D721Med (cell line): ENCODE measurements around the gene TRIM46.
"Not testable (repeated sequence)": the region's sequence is repeated elsewhere in the genome, so short reads cannot be mapped to it uniquely, and the experiment has no call there.

Experiments used
- DNase-seq: peaks from one replicate; pipeline ENCODE4 v3.0.0; 2011; ENCODE audit warnings: low spot score; ENCODE audit not compliant: insufficient read length
- FAIRE-seq: peaks from 2 replicates; lab custom pipeline; 2011; peaks lifted over from hg19 to GRCh38; lab: Jason Lieb, UNC
- TF ChIP-seq, protein P1 (sequence below): IDR thresholded peaks from 2 replicates; pipeline ENCODE4 v1.5.1; 2012; ENCODE audit warnings: mild to moderate bottlenecking, control low read depth; ENCODE audit not compliant: insufficient read depth; ENCODE audit errors: missing control alignments

The TRIM46 gene

DNA sequence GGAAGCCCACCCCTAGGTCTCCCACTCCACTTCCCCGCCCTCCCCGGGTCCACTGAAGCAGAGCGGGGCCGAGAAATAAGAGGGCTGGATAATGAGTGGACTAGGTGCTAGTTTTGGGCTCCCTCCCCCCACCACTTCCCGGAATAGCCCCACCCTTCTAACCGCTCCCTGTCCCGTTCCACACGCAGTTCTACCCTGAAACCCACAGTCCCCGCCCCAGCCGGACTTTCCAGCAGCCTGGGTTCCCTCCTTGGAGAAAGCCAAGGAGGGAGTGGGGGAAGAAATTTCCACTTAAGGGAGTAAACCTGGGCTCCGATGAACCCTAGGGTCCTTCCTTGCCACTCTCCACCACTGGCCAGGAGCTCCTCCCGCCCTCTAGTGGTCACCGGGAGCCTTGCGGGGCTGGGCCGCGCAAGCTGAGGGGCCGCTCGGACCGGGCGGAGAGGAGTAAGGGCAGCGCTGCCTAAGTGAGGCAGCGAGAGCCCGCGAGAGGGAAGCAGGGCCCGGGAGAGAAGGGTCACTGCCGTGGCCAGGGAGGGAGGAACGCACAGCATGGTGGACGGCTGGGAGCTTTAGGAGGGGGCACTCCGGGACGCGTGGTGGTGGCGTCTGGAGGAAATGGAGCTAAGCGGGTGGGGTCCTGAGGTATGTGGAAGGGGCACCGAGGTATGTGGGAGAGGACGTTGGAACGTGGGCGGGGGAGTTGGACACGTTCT lies 19.8 kb downstream of the TRIM46 start:
- TF ChIP-seq, protein P1, sequence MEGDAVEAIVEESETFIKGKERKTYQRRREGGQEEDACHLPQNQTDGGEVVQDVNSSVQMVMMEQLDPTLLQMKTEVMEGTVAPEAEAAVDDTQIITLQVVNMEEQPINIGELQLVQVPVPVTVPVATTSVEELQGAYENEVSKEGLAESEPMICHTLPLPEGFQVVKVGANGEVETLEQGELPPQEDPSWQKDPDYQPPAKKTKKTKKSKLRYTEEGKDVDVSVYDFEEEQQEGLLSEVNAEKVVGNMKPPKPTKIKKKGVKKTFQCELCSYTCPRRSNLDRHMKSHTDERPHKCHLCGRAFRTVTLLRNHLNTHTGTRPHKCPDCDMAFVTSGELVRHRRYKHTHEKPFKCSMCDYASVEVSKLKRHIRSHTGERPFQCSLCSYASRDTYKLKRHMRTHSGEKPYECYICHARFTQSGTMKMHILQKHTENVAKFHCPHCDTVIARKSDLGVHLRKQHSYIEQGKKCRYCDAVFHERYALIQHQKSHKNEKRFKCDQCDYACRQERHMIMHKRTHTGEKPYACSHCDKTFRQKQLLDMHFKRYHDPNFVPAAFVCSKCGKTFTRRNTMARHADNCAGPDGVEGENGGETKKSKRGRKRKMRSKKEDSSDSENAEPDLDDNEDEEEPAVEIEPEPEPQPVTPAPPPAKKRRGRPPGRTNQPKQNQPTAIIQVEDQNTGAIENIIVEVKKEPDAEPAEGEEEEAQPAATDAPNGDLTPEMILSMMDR: peak; percentile 98
- DNase-seq: peak; percentile 94
- no peak for FAIRE-seq

DNA sequence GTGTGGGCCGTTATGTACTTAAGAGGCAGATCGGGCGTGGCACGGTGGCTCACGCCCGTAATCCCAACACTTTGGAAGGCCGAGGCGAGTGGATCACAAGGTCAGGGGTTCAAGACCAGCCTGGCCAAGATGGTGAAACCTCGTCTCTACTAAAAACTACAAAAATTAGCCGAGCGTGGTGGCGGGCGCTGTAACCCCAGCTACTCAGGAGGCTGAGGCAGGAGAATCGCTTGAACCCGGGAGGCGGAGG lies 20.3 kb downstream of the TRIM46 start:
- FAIRE-seq: not testable (repeated sequence)

DNA sequence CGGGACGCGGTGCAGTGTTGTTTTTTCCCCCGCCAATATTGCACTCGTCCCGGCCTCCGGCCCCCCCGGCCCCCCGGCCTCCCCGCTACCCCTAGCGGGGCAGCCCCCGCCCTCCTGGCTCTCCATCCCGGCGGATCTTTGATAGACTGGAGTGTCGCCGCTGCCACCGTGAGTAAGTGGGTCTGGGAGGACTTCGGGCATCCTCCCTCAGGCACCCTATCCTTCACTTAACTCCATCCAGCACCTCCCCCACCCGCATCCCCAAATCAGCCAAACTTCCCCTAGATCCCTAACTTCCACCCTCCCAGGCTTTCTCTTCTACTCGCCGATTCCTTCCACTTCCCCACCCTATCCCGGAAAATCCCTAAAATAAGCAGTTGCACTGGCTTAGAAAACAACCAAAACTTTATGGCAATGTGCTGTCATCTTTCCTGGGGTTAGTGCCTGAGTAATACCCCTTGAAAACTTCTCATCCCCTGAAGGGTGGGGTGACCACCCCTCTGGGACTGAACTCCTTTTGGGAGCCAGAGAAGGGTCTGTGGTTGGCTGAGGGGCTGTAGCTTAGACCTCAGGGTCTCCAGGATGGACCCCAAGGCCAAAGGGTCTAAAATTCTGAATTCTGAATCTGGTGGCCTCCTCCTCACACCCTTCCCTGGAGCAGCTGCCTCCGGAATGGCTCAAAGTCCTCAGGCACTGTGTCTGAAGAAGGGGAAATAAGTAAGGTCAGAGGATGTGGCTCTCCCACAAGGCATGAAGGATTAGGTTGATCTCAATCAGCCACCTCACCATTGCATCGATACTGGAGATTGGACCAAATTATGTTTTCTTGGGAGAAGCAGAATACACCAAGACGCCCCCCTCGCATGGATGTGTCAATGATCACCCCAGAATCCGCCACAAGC lies 21.8 kb downstream of the TRIM46 start:
- FAIRE-seq (no peak), DNase-seq (no peak)
- TF ChIP-seq, protein P1: no peak

More for the DNA sequence above, 20.3 kb downstream of the TRIM46 start:
- DNase-seq: not testable (repeated sequence)

DNA sequence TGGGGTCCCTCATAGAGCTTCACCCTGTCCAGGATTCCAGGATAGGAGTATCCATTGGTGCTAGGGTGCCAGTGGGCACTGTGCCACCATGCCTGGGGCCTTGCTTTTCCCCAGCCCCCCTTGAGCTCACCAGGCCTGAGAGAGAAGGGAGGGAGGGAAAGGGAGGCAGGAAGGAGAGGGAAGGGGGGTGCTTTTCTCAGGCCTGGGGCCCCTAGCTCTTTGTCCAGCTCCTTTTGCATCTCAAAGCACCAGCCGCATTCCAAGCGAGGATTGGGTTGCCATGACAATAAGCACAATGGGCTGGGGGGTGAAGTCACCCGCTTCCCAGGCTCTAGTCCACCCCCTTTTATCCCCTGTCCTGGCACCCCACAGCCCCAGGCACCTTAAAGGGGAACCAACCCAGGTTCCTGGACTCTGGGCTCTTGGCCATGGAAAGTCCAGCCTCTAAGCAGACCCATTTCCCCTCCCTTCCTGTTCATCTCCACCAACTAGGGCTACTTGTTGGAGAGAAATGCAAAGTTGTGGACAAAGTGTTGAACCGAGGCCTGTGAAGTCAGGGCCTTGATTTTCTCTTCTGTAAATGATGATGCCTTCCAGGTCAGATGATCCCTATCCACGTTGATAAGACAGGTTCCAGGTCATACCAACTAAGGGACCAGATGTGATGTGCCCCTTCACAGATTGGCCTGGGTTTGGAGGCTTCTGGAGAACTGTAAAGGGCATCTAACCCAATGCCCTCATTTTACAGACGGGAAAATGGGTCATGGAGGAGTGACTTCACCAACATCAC lies 22.6 kb downstream of the TRIM46 start:
- TF ChIP-seq, protein P1: no peak
- no peak for DNase-seq
- FAIRE-seq: no peak

DNA sequence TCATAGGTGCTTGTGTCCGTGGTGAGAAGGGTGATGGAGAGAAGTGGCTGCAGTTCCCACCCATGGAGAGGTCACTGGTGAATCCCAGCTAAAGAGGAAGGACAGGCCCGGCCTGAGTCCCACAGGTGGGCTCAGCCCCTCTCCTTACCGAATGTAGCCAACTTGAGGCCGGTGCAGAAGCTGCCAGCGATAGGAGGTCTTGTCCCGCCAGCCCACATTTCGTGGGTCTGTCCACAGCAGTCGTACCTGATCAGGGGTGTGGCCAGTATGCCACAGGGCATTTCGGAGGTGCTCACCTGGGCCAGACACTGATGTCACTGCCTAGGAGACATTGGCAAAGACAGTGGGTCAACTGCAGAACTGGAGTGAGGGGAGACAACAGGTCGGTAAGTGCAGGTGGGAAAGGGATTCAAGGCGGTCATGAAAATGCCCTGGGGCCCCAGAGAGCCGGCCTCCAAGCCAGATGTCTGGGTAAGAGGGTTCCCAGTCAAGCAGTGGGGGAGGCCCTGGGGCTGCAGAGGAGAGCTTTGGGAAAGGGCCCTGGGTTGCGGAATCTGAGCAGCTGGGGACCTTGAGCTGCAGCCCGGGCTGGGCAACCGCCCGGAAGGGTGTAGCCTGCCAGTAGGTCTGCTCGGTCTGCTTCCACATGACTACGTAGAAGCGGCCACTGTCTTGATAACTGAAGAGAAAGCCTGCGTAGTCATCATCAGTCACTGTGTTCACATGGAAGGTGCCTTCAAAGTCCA lies 23.4 kb downstream of the TRIM46 start:
- no peak for FAIRE-seq
- no peak for DNase-seq
- TF ChIP-seq, protein P1: no peak

DNA sequence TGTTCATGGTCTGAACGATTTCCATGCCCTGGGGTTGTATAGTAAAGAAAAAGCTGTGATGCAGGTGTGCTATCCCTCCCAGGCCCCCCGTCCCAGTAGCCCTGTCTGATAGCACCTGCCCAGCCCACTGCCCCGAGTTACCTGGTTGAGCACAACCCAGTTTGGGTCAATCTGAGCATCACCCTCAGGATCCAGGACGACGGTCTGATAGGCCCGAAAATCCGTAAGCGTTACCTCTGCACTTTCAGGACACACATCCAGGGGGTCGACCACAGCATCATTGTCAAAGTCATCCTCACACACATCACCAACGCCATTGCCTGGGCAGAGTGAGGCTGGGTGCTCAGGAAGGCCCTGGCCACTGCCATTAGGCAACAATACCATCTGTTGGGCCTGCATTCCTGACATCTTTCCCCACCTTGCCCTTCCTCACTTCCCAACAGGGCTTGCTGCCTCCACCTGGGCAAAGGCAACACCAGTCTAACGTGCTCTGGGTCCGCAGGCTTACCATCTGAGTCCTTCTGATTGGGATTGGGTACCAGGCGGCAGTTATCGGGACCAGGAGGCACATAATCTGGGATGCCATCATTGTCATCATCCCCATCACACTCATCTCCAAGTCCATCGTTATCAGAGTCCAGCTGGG lies 24.4 kb downstream of the TRIM46 start:
- DNase-seq: no peak
- TF ChIP-seq, protein P1: no peak
- FAIRE-seq: no peak
